Fibroblast of the aortic adventitia (primary cell): Measurements from ENCODE around the gene MYO3A. TPM values are rescaled to one million over a fixed set of nuclear protein-coding genes. Genes with fewer than 3 reads are reported as not detected.

Experiments
- DNase-seq: peaks from one replicate; pipeline ENCODE4 v3.0.0-alpha.2; 2010; ENCODE audit warnings: low read depth
- H3K4me3 ChIP-seq: 2 replicates; pipeline ENCODE4 v1.5.1; 2011; ENCODE audit warnings: low read depth, mild to moderate bottlenecking, control low read depth, low read length, moderate library complexity
- CTCF ChIP-seq: IDR thresholded peaks from 2 replicates; pipeline ENCODE4 v1.5.1; 2011; ENCODE audit warnings: mild to moderate bottlenecking, low read length, control low read depth, inconsistent platforms; ENCODE audit not compliant: insufficient read depth
- total RNA-seq: library from RNA; depleted of rRNA; stranded (reverse); fragments of >200 nt; gene quantifications from 2 replicates; pipeline ENCODE4 v1.2.3, GENCODE V29; 2012; ENCODE audit warnings: low replicate concordance

The MYO3A gene
- total RNA-seq, 1 donor, result not detected

DNA sequence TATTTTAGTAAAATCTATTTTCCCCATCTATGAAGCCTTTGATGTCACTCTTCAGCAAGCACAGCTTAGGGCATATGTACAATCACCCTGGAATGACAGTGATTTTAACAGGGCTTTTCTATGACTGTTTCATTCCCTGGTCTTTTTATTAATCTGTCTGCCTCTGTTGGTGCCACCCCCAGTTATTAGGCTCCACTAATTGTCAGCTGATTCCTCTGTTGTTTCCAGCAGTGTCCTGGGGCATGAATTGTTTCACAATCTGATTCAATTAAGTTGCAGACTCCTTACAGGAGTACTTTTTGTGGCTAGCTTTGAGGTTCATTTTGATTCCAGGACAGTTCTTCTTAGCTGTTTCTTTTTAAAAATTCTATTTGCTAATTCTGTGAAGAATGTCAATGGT is 38.6 kb downstream of the MYO3A start:
- no peak for TF ChIP-seq CTCF
- DNase-seq, result no peak
- no peak overlapping the region for H3K4me3 ChIP-seq

- H3K4me3 ChIP-seq, result no peak overlapping the region
- no peak for TF ChIP-seq CTCF
- no peak for DNase-seq
These were observed 40.9 kb downstream of the MYO3A start for GRCh38 chr10:25974897-25975459.

- H3K4me3 ChIP-seq, result no peak overlapping the region
- DNase-seq, result no peak
- TF ChIP-seq CTCF, result no peak
These were observed 44.7 kb downstream of the MYO3A start for GRCh38 chr10:25978771-25979170.

DNA sequence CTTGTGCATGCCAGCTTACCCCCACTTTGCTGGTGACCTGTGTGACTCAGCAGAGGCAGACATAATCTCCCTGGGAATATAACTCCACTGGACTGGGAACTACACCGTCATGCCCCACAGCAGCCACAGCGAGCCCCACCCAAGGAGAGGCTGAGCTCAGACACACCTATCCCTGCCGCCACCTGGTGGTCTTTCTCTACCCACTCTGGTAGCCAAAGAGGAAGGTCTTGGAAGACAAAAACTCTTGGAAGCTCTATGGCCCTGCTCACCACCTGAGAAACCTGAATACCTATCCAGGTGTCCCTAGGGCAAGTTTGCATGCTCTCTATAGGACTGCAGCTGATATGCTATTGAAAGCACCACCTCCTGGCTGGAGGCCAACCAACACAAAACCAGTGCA is 48.1 kb downstream of the MYO3A start:
- no peak overlapping the region for H3K4me3 ChIP-seq
- no peak for TF ChIP-seq CTCF
- no peak for DNase-seq

- no peak overlapping the region for H3K4me3 ChIP-seq
- TF ChIP-seq CTCF, result no peak
- DNase-seq, result no peak
These were observed 54.6 kb downstream of the MYO3A start for GRCh38 chr10:25988583-25988982.

GRCh38 chr10:25989951-25990350 is 55.9 kb downstream of the MYO3A start:
- no peak for DNase-seq
- TF ChIP-seq CTCF, result no peak

More at GRCh38 chr10:25989951-25990350, 55.9 kb downstream of the MYO3A start:
- no peak overlapping the region for H3K4me3 ChIP-seq
